Kidney tubule cell (primary cell): ENCODE results near the gene RBM15B.
A peak's percentile ranks its signal among the peaks of the same experiment; 100 is the strongest.

Experiments
- DNase-seq: peaks from one replicate; pipeline ENCODE4 v3.0.0-alpha.2; 2018; ENCODE audit warnings: low spot score

RBM15B gene

GRCh38 chr3:51391566-51392354 is 675 bp downstream of the RBM15B start:
- DNase-seq = peak; percentile 46

GRCh38 chr3:51392355-51393133 is 1.5 kb downstream of the RBM15B start:
- no peak for DNase-seq

GRCh38 chr3:51393134-51393495 is 2.0 kb downstream of the RBM15B start:
- DNase-seq = no peak

- DNase-seq = no peak
Measured at GRCh38 chr3:51393564-51393963, 2.5 kb downstream of the RBM15B start.

- DNase-seq = no peak
Measured at GRCh38 chr3:51394541-51394940, 3.5 kb downstream of the RBM15B start.

- no peak for DNase-seq
Measured at GRCh38 chr3:51395493-51396213, 4.6 kb downstream of the RBM15B start.

GRCh38 chr3:51396401-51396800 is 5.3 kb downstream of the RBM15B start:
- DNase-seq = no peak

- DNase-seq = no peak
Measured at GRCh38 chr3:51397392-51397791, 6.3 kb downstream of the RBM15B start.

GRCh38 chr3:51398595-51399310 is 7.7 kb downstream of the RBM15B start:
- DNase-seq = no peak

GRCh38 chr3:51400166-51400565 is 9.1 kb downstream of the RBM15B start:
- DNase-seq = no peak

- DNase-seq = no peak
Measured at GRCh38 chr3:51401735-51402134, 10.7 kb downstream of the RBM15B start.

GRCh38 chr3:51403675-51404074 is 12.6 kb downstream of the RBM15B start:
- DNase-seq = no peak

- DNase-seq = no peak
Measured at GRCh38 chr3:51408021-51408420, 16.9 kb downstream of the RBM15B start.

GRCh38 chr3:51408813-51409212 is 17.7 kb downstream of the RBM15B start:
- DNase-seq = no peak

- no peak for DNase-seq
Measured at GRCh38 chr3:51422211-51422610, 31.1 kb downstream of the RBM15B start.

- DNase-seq = no peak
Measured at GRCh38 chr3:51426921-51427320, 35.8 kb downstream of the RBM15B start.

- DNase-seq = no peak
Measured at GRCh38 chr3:51429138-51429537, 38.1 kb downstream of the RBM15B start.

- DNase-seq = no peak
Measured at GRCh38 chr3:51434110-51434509, 43.0 kb downstream of the RBM15B start.

- DNase-seq = peak; percentile 58
Measured at GRCh38 chr3:51434746-51435327, 43.8 kb downstream of the RBM15B start.

- DNase-seq = peak; percentile 60
Measured at GRCh38 chr3:51436998-51437639, 46.0 kb downstream of the RBM15B start.
